ENCODE results near the gene MAGEL2. TPM values are rescaled to one million over a fixed set of nuclear protein-coding genes. Genes with fewer than 3 reads are reported as not detected.

Gene MAGEL2
- total and polyA plus RNA-seq, 4 donors = under 0.01 to 0.09 (median 0.02) TPM; not detected in 1

- TF ChIP-seq ZBTB33 (IDR thresholded peaks at IDR 0.05) (no peak), RAD21 (IDR thresholded peaks at IDR 0.05) (no peak), ATF3 (IDR thresholded peaks at IDR 0.05) (no peak), HNF4A (conservative IDR thresholded peaks at IDR 0.05) (no peak)
These were observed 46.9 kb upstream of the MAGEL2 start (continued) for GRCh38 chr15:23694592-23694991.

GRCh38 chr15:23690450-23690852, 42.8 kb upstream of the MAGEL2 start:
- TF ChIP-seq RAD21 (IDR thresholded peaks at IDR 0.05) (no peak), HNF4G (IDR thresholded peaks at IDR 0.05) (no peak), MAX (IDR thresholded peaks at IDR 0.05) (no peak), FOXA2 (IDR thresholded peaks at IDR 0.05) (no peak), FOXA1 (IDR thresholded peaks at IDR 0.05) (no peak), REST (IDR thresholded peaks at IDR 0.05) (no peak), GABPA (IDR thresholded peaks at IDR 0.05 in 1 of 2, conservative IDR thresholded peaks at IDR 0.05 in 1 of 2) (no peak), YY1 (IDR thresholded peaks at IDR 0.05) (no peak), ZBTB33 (IDR thresholded peaks at IDR 0.05) (no peak), EGR1 (IDR thresholded peaks at IDR 0.05; ENCODE audit: low read depth in 2 of 2) (no peak), SP1 (IDR thresholded peaks at IDR 0.05) (no peak), JUND (IDR thresholded peaks at IDR 0.05) (no peak), HNF4A (conservative IDR thresholded peaks at IDR 0.05) (no peak), RXRA (IDR thresholded peaks at IDR 0.05) (no peak), ATF3 (IDR thresholded peaks at IDR 0.05) (no peak), NR2F2 (IDR thresholded peaks at IDR 0.05) (no peak), TAF1 (conservative IDR thresholded peaks at IDR 0.05) (no peak), CTCF (IDR thresholded peaks at IDR 0.05; ENCODE audit: low read depth, low read length, missing input control) (no peak)
- Histone ChIP-seq H3K27me3 (ENCODE audit: control insufficient read depth in 4 of 4, insufficient read depth in 4 of 4, low read length in 3 of 4) (peaks cover 0 to 2% (median under 1%) of the 10 kb centered on the region in 4 donors), H3K9me3 (ENCODE audit: control insufficient read depth in 4 of 4, low read length in 3 of 4) (peaks cover 0 to 3% (median 0%) of the 10 kb centered on the region in 4 donors), H3K9ac (ENCODE audit: low read depth in 1 of 2, low read length in 2 of 2) (no peak overlapping the region), H3K36me3 (ENCODE audit: control insufficient read depth in 4 of 4, insufficient read depth in 3 of 4, low read depth in 1 of 4, low read length in 3 of 4) (no peaks in the 10 kb centered on the region), H3K4me1 (ENCODE audit: control insufficient read depth in 4 of 4, insufficient read depth in 4 of 4, low read length in 3 of 4) (no peaks in the 10 kb centered on the region), H3K27ac (ENCODE audit: low read depth in 1 of 2, low read length in 2 of 2) (no peak overlapping the region), H3K4me3 (ENCODE audit: low read depth in 1 of 3, low read length in 3 of 3) (no peak overlapping the region)
- DNase-seq (ENCODE audit: low spot score) = no peak
- WGBS = 57% methylated on average over 5 of the region's 5 CpGs

All from liver (tissue), 9 donors.